Parathyroid adenoma (tissue), 2 donors: Measurements from ENCODE around the gene POLR3K.

ENCODE experiments used
- H2AFZ ChIP-seq: fragments of 300-600 bp; sonication (generic); one replicate; pipeline ENCODE4 v1.7.0; 2017; ENCODE audit warnings: antibody characterized with exemption, mild to moderate bottlenecking
- H3K27ac ChIP-seq: fragments of 300-600 bp; sonication (generic); one replicate; pipeline ENCODE4 v1.7.0; 2017
- H3K27me3 ChIP-seq: fragments of 300-600 bp; sonication (generic); one replicate; pipeline ENCODE4 v1.7.0; 2017; ENCODE audit warnings: low read length; ENCODE audit not compliant: control insufficient read depth, insufficient read depth
- H3K36me3 ChIP-seq: fragments of 300-600 bp; sonication (generic); one replicate; pipeline ENCODE4 v1.7.0; 2017; ENCODE audit warnings: low read length; ENCODE audit not compliant: control insufficient read depth, insufficient read depth
- H3K4me1 ChIP-seq: fragments of 300-600 bp; sonication (generic); one replicate; pipeline ENCODE4 v1.7.0; 2017; ENCODE audit warnings: control low read depth
- H3K4me2 ChIP-seq: fragments of 300-600 bp; sonication (generic); one replicate; pipeline ENCODE4 v1.7.0; 2017; ENCODE audit warnings: low read length
- H3K4me3 ChIP-seq: fragments of 300-600 bp; sonication (generic); one replicate; pipeline ENCODE4 v1.7.0; 2017; ENCODE audit warnings: low read depth, low read length
- H3K79me2 ChIP-seq: fragments of 300-600 bp; sonication (generic); one replicate; pipeline ENCODE4 v1.7.0; 2017; ENCODE audit warnings: control low read depth
- H3K9ac ChIP-seq: fragments of 300-600 bp; sonication (generic); one replicate; pipeline ENCODE4 v1.7.0; 2017; ENCODE audit warnings: mild to moderate bottlenecking
- H3K9me3 ChIP-seq: fragments of 300-600 bp; sonication (generic); one replicate; pipeline ENCODE4 v1.7.0; 2017; ENCODE audit warnings: low read length; ENCODE audit not compliant: control insufficient read depth
- TF ChIP-seq, protein P1 (sequence below): fragments of 300-600 bp; sonication (generic); IDR thresholded peaks from one replicate; pipeline ENCODE4 v1.7.0; 2017; ENCODE audit warnings: antibody characterized with exemption, mild to moderate bottlenecking
- donor health status: primary hyperparathyroidism.

POLR3K gene

DNA sequence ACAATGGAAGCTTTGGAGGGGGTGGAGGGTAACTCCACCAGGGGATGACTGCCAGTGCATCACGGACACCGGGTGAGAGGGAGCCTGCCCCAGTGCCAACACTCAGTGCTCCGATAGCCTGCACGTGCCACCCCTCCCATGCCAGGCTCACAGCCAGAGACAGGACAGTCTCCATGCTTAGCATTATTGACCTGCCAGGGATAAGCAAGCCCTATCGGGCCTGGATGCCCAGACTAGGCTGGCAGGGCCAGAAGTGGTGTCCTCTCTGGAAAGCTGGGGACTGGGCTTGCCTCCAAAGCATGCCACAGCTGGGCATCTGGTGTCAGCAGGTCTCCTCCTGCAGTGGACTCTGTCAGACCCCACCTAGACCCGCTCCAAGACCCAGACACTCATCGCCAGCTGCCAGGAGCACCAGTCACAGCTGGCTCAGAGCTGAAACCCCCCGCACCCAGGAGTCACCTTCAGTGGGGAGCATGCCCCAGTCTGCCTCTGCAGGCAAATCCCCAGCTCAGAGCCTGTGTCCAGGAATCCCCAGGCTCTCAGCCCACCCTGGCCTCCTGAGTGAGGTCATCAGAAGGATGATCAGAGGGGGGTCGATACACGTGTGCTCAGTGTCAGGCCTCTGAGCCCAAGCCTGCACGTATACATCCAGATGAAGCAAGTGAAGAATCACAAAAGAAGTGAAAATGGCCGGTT lies 20.8 kb upstream of the POLR3K start:
- Histone ChIP-seq H3K27me3 (no peaks in the 10 kb centered on the region), H3K79me2 (no peaks in the 10 kb centered on the region), H3K4me3 (no peak overlapping the region), H3K4me2 (no peak overlapping the region), H3K9ac (no peak overlapping the region), H3K27ac (no peak overlapping the region), H3K4me1 (peaks cover 15% of the 10 kb centered on the region), H3K36me3 (no peaks in the 10 kb centered on the region), H3K9me3 (no peaks in the 10 kb centered on the region), H2AFZ (no peak overlapping the region)
- TF ChIP-seq, protein P1, sequence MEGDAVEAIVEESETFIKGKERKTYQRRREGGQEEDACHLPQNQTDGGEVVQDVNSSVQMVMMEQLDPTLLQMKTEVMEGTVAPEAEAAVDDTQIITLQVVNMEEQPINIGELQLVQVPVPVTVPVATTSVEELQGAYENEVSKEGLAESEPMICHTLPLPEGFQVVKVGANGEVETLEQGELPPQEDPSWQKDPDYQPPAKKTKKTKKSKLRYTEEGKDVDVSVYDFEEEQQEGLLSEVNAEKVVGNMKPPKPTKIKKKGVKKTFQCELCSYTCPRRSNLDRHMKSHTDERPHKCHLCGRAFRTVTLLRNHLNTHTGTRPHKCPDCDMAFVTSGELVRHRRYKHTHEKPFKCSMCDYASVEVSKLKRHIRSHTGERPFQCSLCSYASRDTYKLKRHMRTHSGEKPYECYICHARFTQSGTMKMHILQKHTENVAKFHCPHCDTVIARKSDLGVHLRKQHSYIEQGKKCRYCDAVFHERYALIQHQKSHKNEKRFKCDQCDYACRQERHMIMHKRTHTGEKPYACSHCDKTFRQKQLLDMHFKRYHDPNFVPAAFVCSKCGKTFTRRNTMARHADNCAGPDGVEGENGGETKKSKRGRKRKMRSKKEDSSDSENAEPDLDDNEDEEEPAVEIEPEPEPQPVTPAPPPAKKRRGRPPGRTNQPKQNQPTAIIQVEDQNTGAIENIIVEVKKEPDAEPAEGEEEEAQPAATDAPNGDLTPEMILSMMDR = no peak

DNA sequence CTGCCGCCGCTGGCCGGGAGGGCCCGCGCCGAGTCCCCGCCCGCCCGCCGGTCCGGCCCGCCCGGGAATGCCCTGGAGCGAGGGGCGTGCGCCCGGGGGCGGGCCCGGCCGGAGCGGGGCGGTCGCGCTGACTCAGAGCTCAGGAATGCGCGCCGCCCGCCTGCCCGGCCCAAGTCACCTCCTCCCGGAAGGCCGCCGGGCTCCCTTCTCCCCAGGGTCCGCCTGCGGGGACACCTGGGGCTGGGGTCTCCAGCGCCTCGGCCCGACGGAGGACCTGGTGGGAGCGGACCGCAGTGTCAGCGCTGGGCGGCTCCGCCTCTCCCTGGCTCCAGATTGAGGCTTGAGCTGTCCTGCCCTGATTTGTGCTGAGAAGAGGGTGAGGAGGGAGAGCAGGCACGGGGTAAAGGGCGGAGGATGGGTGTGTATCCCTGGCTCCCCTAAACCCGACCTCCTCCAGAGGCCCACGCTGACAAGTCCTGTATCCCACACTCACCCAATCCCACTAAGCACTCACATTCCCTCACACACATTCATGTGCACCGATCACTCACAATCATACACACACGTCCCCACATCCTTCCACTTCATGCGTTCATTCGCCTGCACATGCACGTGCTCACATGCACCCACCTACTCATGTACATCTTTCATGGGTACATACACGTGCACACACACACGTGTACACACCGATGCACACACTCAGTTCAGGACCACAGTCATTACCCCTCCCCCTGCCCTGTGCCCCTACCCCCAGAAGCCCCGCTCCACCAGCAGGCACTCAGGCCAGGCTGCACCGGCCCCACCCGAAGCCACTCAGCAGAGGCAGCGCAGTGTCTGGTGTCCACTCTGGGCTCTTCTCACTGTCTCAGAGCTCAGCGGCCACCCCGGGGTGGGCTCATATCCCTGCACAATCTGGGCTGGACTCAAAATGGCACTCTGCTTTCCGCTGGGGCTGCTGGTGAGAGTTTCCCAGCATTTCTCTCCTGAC lies 19.4 kb upstream of the POLR3K start, which contains the start of gene RHBDF1:
Gene RHBDF1 (minus strand): TSS at position 71 of the 988 bp plus-strand sequence. CDS start 7,616 bp downstream, outside the sequence.
- Histone ChIP-seq H3K4me2 (peak within 1 kb of the TSS; percentile 90), H3K36me3 (no peaks in the 10 kb centered on the region), H3K4me3 (peak within 1 kb of the TSS; percentile 60), H3K27me3 (no peaks in the 10 kb centered on the region), H3K4me1 (peaks cover 10% of the 10 kb centered on the region), H3K9me3 (no peaks in the 10 kb centered on the region), H3K27ac (peak within 1 kb of the TSS; percentile 64), H3K9ac (peak within 1 kb of the TSS; percentile 46), H3K79me2 (no peaks in the 10 kb centered on the region), H2AFZ (peak within 1 kb of the TSS; percentile 80)
- TF ChIP-seq, protein P1 = no peak

DNA sequence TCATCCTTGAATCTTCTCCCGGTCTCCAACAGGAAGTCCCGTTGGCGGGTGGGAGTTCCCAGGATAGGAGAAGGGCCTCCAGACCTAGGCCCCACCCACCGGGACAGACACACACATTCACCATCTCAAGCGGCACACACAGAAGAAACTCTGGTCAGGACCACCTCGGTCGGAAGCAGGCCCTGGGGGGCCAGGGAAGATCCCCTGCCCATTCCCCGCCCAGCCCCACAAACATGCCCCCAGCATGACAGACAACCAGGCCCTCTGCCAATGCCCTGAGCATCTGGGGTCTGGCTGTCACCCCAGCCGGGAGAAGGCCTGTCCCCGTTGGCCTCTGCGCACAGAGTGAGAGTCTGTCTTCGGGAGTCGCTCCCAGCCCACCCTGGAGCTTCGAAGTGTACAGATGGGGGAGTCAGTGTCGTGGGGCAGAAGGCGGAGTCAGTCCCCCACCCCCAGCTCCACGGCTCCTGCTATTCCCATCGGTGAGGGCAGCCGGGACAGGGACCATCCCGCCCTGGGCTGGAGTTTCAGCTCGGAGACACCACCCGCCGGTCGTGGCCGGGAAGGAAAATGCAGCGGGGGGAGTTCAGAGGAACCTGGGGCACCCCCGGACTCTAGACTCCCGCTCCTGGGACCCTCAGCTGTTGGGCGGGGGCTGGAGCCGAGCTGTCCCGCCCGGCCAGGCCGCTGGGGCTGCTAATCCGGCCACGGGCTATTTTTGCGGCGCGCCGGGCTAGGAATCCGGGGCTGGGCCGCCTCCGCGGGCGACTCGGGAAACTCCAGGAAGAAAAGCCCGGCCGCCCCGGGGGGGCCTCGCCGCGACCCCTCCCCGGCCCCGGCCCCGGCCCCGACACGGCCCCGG lies 18.4 kb upstream of the POLR3K start:
- Histone ChIP-seq H3K79me2 (no peaks in the 10 kb centered on the region), H3K36me3 (no peaks in the 10 kb centered on the region), H3K27ac (peak overlapping the region; percentile 62), H3K9me3 (no peaks in the 10 kb centered on the region), H3K4me2 (peak overlapping the region; percentile 90), H3K4me3 (peak overlapping the region; percentile 60), H3K4me1 (peaks cover 10% of the 10 kb centered on the region), H3K9ac (peak overlapping the region; percentile 46), H2AFZ (peak overlapping the region; percentile 80), H3K27me3 (no peaks in the 10 kb centered on the region)
- TF ChIP-seq, protein P1 = no peak

DNA sequence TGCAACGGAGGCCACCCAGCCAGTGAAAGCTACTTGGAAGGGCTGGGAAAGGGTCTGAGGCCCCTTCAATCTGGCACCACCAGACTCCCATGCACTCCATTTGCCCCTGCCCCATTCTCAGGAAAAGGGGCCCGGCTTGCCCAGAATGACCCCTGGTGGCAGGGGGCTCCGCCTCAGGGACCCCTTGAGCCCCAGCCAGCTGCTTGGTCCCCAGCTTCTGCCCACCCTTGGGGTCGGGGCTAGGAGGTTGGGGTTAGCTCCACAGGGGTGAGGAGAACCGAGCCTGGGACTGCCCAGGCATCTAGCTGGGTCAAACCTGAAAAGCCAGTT lies 17.8 kb upstream of the POLR3K start:
- TF ChIP-seq, protein P1 = no peak
- Histone ChIP-seq H3K79me2 (peaks cover under 1% of the 10 kb centered on the region), H3K36me3 (no peaks in the 10 kb centered on the region), H2AFZ (peak overlapping the region; percentile 80), H3K9ac (no peak overlapping the region), H3K27me3 (no peaks in the 10 kb centered on the region), H3K9me3 (no peaks in the 10 kb centered on the region), H3K4me3 (peak overlapping the region; percentile 60), H3K4me1 (peaks cover 6% of the 10 kb centered on the region), H3K4me2 (peak overlapping the region; percentile 90), H3K27ac (peak overlapping the region; percentile 62)
